Sigmoid colon (tissue), 7 donors: ENCODE results near the gene CREB3L2. TPM values are rescaled to one million over a fixed set of nuclear protein-coding genes. Genes with fewer than 3 reads are reported as not detected.
A peak's percentile ranks its signal among the peaks of the same experiment; 100 is the strongest.
"Not testable (repeated sequence)": the region's sequence is repeated elsewhere in the genome, so short reads cannot be mapped to it uniquely, and the experiment has no call there.

Experiments used
- DNase-seq: peaks from one replicate; pipeline ENCODE4 v3.0.0-alpha.2; 2019
- H3K27ac ChIP-seq, 4 donors: fragments of 200-600 bp; sonication (generic); one replicate each; pipeline ENCODE4 v1.5.1; 2016 to 2019; ENCODE audit warnings: mild to moderate bottlenecking in 1 of 4
- H3K27me3 ChIP-seq, 3 donors: fragments of 200-600 bp; sonication (generic); one replicate each; pipeline ENCODE4 v1.5.1; 2019; ENCODE audit warnings: mild to moderate bottlenecking in 1 of 3
- H3K36me3 ChIP-seq, 4 donors: fragments of 200-600 bp; sonication (generic); one replicate each; pipeline ENCODE4 v1.5.1; 2016 to 2019
- H3K4me1 ChIP-seq, 4 donors: fragments of 200-600 bp; sonication (generic); one replicate each; pipeline ENCODE4 v1.5.1; 2017 to 2019
- H3K4me3 ChIP-seq, 4 donors: fragments of 200-600 bp; sonication (generic); one replicate each; pipeline ENCODE4 v1.5.1; 2017 to 2019; ENCODE audit warnings: mild to moderate bottlenecking in 2 of 4, moderate library complexity in 1 of 4
- H3K9me3 ChIP-seq, 4 donors: fragments of 200-600 bp in 3 of 4; sonication (generic) in 3 of 4; one replicate each; pipeline versions ENCODE4 v1.5.1 to v1.6.1; 2013 to 2019
- CTCF ChIP-seq, 4 experiments: fragments of 450-650 bp in 3 of 4; fragments of 200-600 bp in 1 of 4; IDR thresholded peaks; one replicate each; pipeline ENCODE4 v1.5.1; 2016 to 2019; ENCODE audit warnings: antibody characterized with exemption in 4 of 4, mild to moderate bottlenecking in 3 of 4, moderate library complexity in 2 of 4
- EP300 ChIP-seq, 4 donors: sonication (generic); formaldehyde crosslinking; IDR thresholded peaks; one replicate each; pipeline ENCODE4 v1.6.1; 2017; ENCODE audit warnings: antibody characterized with exemption in 4 of 4
- POLR2A ChIP-seq, 2 donors: fragments of 450-650 bp; IDR thresholded peaks; one replicate each; pipeline ENCODE4 v1.6.1; 2016; ENCODE audit warnings: antibody characterized with exemption in 2 of 2, mild to moderate bottlenecking in 2 of 2, moderate library complexity in 2 of 2
- POLR2AphosphoS5 ChIP-seq, 4 donors: sonication (generic); formaldehyde crosslinking; IDR thresholded peaks; one replicate each; pipeline ENCODE4 v1.6.1; 2017; ENCODE audit warnings: antibody characterized with exemption in 4 of 4
- WGBS, 2 donors: extraction: QIAGEN DNeasy Blood & Tissue Kit; methylation state at CpG; one replicate each; pipeline ENCODE4 v1.1.7; 2013; 5-methylcytosine and 5-hydroxymethylcytosine counted together
- intact Hi-C: fragments of 100-400 bp; cut with DNase I; formaldehyde crosslinking; loops from one replicate; pipeline ENCODE4 v1.15.1; 2023
- polyA plus RNA-seq, 3 donors: library from polyadenylated mRNA; stranded (reverse); fragments of 200-250 nt; gene quantifications; one replicate each; pipeline ENCODE4 v1.2.3, GENCODE V29; 2013
- total RNA-seq, 4 donors: library from RNA; depleted of rRNA; stranded (reverse); fragments of >200 nt; gene quantifications; one replicate each; pipeline ENCODE4 v1.1.0, GENCODE V29; 2016
- donor health status: healthy with polysubstance abuse.
- donor health status: Bipolar disorder and iron deficiency.
- donor health status: healthy.

Gene CREB3L2
- total RNA-seq (10 to 100 TPM; 26.0 to 41.3 (median 30.2) TPM), polyA plus RNA-seq (10 to 100 TPM in 1 of 3 donors, 1 to 10 TPM in 2; 3.0 to 15.6 (median 4.4) TPM)

GRCh38 chr7:138001529-138002095 lies at the start of gene CREB3L2:
Gene CREB3L2 (minus strand): TSS chr7:138002086. CDS start chr7:138001705, 381 bp downstream.
- Histone ChIP-seq H3K27ac (peak within 1 kb of the TSS; percentile 85 to 99 (median 96)), H3K4me1 (peaks cover 0 to 40% (median 38%) of the 10 kb centered on the region in 4 donors), H3K36me3 (no peaks in the 10 kb centered on the region), H3K4me3 (peak within 1 kb of the TSS; percentile 78 to 96 (median 88)), H3K27me3 (no peaks in the 10 kb centered on the region), H3K9me3 (no peaks in the 10 kb centered on the region)
- 0% methylated on average over 47 of the region's 47 CpGs for WGBS, 2 donors
- intact Hi-C loops = no loop called here
- TF ChIP-seq POLR2A (IDR thresholded peaks at IDR 0.05) (peak; percentile 80 to 81), EP300 (IDR thresholded peaks at IDR 0.05) (no peak), POLR2AphosphoS5 (IDR thresholded peaks at IDR 0.05) (peak; percentile 90 to 98 (median 96))
- DNase-seq = no peak

- Histone ChIP-seq H3K4me1 (no peaks in the 10 kb centered on the region), H3K27ac (no peak overlapping the region), H3K4me3 (no peak overlapping the region), H3K36me3 (no peaks in the 10 kb centered on the region), H3K27me3 (no peaks in the 10 kb centered on the region), H3K9me3 (no peaks in the 10 kb centered on the region)
- intact Hi-C loops = no loop called here
- no peak for DNase-seq
- 81 to 88% methylated on average over 1 of the region's 1 CpG for WGBS, 2 donors
- no peak for TF ChIP-seq POLR2A (IDR thresholded peaks at IDR 0.05)
- TF ChIP-seq CTCF (IDR thresholded peaks at IDR 0.05) = no peak
These were observed 47.7 kb upstream of the CREB3L2 start for GRCh38 chr7:138049505-138050116.

- intact Hi-C loops = no loop called here
- TF ChIP-seq EP300 (IDR thresholded peaks at IDR 0.05) = no peak
- TF ChIP-seq POLR2A (IDR thresholded peaks at IDR 0.05) = no peak
- no peak for TF ChIP-seq POLR2AphosphoS5 (IDR thresholded peaks at IDR 0.05)
- TF ChIP-seq CTCF (IDR thresholded peaks at IDR 0.05) = no peak
- Histone ChIP-seq H3K4me3 (no peak overlapping the region), H3K36me3 (no peaks in the 10 kb centered on the region), H3K27ac (no peak overlapping the region), H3K4me1 (no peaks in the 10 kb centered on the region), H3K9me3 (no peaks in the 10 kb centered on the region), H3K27me3 (no peaks in the 10 kb centered on the region)
- 93 to 94% methylated on average over 3 of the region's 3 CpGs for WGBS, 2 donors
- DNase-seq = no peak
These were observed 46.0 kb upstream of the CREB3L2 start for GRCh38 chr7:138047907-138048306.

GRCh38 chr7:138044897-138045296 lies 43.0 kb upstream of the CREB3L2 start:
- intact Hi-C loops = no loop called here
- Histone ChIP-seq H3K4me3 (no peak overlapping the region), H3K36me3 (no peaks in the 10 kb centered on the region), H3K27me3 (no peaks in the 10 kb centered on the region), H3K27ac (no peak overlapping the region), H3K4me1 (no peaks in the 10 kb centered on the region), H3K9me3 (no peaks in the 10 kb centered on the region)
- WGBS, 2 donors = 87 to 93% methylated on average over 2 of the region's 2 CpGs
- TF ChIP-seq POLR2A (IDR thresholded peaks at IDR 0.05) (no peak), POLR2AphosphoS5 (IDR thresholded peaks at IDR 0.05) (no peak), CTCF (IDR thresholded peaks at IDR 0.05) (no peak), EP300 (IDR thresholded peaks at IDR 0.05) (no peak)
- no peak for DNase-seq

GRCh38 chr7:138040063-138040462 lies 38.2 kb upstream of the CREB3L2 start:
- H3K9me3 ChIP-seq, H3K4me1 ChIP-seq, H3K36me3 ChIP-seq, H3K27me3 ChIP-seq, H3K27ac ChIP-seq, intact Hi-C loops, H3K4me3 ChIP-seq, DNase-seq: not testable (repeated sequence)
- 41 to 44% methylated on average over 1 of the region's 1 CpG for WGBS, 2 donors
